Stimulated activated CD4-positive, alpha-beta T cell treated with anti-CD3 and anti-CD28 coated beads, Interleukin-2, amount 100 ng/mL, for 4 hours (primary cell): ENCODE data around the gene GAS7.

Source experiments
- DNase-seq: peaks from one replicate; pipeline ENCODE4 v3.0.0-alpha.2; 2020; ENCODE audit warnings: low read depth

GAS7 gene

GRCh38 chr17:10198509-10199249 is at the start of gene GAS7:
TSS of gene GAS7 (minus strand) at chr17:10198606.
- DNase-seq = no peak

- DNase-seq = no peak
Measured at GRCh38 chr17:10247810-10248209, 49.4 kb upstream of the GAS7 start.

GRCh38 chr17:10243883-10244844 is 45.8 kb upstream of the GAS7 start:
- DNase-seq = no peak

DNA sequence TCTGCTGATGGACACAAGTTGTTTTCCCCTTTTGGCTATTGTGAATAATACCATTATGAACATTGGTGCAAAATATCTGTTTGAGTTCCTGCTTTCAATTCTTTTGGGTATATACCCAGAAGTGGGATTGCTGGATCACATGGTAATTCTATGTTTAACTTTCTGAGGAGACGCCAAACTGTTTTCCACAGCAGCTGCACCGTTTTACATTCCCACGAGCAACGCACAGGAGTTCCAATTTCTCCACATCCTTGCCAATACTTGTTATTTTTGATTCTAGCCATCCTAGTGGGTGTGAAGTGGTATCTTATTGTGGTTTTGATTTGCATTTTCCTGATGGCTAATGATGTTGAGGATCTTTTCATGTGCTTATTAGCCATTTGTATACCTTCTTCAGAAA is 43.4 kb upstream of the GAS7 start:
- DNase-seq = no peak

DNA sequence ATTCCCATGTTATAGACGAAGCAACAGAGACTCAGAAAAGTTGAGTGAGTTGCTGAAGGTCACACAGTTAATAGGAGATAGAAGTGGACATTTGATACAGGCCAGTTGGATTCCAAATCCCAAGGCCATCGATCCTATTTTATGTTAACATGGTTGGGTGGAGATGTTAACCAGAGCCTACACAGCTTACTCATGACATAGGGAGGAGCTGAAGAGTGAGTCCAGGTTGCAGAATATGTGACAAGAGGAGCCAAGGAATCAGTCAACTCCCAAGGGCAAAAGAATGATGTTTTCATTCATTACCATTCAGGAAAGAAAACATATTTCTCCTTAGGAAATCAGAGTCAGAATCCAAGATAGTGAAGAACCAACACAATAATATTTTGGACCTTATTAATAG is 40.3 kb upstream of the GAS7 start:
- no peak for DNase-seq

DNA sequence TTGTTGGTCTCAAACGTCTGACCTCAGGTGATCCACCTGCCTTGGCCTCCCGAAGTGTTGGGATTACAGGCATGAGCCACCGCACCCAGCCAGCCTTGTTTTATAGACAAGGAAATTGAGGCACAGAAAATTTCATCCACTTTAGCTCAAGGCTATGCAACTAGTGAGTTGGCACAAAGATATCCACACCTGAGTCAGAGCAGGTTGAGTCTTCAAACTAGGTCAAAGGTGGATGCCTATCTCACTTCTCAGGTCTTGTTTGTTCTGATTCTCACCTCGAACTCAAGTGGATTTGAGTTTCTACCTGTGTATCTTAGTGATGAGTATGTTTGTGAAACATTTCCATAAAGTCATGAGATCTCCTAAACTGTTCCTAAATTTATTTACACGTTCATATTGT is 35.6 kb upstream of the GAS7 start:
- DNase-seq = no peak

DNA sequence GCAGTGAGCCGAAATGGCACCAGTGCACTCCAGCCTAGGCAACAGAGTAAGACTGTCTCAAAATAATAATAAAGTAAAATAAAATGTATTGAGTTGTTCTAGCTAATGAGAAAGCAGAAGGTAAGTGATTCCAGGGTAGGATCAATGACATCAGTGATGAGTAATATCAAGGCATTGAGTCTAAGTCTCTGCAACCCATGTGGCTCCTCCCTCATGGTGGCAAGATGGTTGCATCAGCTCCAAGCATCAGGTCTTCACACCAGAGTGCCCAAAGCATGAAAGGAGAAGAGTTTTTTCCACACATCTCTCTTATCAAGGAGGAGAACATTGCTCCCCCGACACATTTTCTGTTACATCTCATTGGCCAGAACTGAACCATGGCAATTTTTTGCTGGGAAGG is 34.8 kb upstream of the GAS7 start:
- DNase-seq = no peak

- no peak for DNase-seq
Measured at GRCh38 chr17:10229181-10229580, 30.8 kb upstream of the GAS7 start.

DNA sequence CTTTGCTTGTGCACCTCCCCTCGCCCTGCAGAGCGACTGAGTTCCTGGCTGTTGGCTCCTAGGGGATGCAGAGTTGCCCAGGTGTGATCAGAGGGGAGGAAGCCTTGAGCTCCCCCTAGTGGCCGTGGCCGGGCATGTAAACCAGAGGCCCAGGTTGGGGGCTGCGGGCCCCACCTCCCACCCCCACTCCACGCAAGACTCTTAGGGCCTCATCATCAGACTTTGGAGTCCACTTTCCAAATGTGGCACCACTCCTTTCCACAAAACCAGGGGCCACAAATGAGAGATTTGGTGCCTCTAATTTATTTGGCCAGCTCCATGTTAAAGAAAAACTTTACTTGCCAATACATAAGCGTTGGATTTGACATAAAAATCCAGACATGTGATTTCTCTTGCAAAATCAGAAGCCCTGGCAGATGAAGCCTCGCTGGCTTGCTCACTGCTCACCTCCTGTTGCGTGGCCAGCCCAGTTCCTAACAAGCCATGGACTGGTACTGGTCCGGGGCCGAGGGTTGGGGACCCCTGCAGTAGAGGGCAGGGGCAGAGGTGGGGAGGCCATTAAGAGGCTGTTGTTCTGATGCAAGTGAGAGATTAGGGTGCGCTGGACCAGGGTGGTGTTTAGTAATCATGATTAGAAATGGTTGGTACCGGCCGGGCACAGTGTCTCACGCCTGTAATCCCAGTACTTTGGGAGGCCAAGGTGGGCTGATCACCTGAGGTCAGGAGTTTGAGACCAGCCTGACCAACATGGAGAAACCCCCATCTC is 28.7 kb upstream of the GAS7 start:
- peak; percentile 5 for DNase-seq

DNA sequence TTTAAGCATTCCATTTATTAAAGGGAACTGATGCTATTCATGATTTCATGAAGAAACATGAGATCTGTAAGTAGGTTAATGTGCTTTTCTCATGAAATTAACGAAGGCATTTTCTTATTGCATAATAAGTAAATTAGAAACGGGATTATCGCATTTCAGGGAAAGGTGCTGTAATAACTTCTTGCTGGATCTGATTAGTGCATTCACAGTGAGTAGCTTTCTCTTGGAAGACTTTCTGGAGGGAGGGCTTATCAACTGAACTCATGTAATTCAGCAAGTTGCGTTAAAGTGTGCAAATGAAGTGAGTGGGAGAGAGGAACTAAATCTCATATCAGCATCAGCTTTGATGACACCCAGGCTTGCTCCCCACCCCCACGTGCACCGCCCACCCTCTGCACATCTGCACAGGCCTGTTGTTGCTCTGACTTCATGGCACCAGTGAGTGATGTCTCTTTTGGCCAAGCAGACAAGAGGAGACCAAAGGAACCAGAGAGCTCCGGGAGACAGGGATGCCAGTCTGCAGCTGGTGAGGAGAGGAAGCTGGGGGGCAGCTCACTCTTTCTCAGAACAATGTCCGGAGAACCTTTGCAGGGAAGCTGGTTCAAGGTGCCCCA is 26.3 kb upstream of the GAS7 start:
- no peak for DNase-seq

GRCh38 chr17:10219193-10219592 is 20.8 kb upstream of the GAS7 start:
- DNase-seq = no peak

DNA sequence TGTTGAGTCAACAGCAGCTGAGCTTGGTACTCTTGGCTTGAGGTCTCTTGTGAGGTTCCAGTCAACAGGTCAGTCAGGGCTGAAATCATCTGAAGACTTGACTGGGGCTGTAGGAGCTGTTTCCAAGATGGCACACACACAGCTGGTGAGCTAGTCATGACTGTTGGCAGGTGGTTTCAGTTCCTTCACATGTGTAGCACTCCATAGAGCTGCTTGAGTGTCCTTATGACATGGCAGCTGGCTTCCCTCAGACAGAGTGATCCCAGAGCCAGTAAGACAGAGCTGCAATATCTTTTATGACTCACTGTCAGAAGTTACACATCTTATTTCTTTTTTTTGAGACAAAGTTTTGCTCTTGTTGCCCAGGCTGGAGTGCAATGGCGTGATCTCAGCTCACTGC is 19.5 kb upstream of the GAS7 start:
- DNase-seq = no peak

- no peak for DNase-seq
Measured at GRCh38 chr17:10216213-10216938, 18.0 kb upstream of the GAS7 start.

DNA sequence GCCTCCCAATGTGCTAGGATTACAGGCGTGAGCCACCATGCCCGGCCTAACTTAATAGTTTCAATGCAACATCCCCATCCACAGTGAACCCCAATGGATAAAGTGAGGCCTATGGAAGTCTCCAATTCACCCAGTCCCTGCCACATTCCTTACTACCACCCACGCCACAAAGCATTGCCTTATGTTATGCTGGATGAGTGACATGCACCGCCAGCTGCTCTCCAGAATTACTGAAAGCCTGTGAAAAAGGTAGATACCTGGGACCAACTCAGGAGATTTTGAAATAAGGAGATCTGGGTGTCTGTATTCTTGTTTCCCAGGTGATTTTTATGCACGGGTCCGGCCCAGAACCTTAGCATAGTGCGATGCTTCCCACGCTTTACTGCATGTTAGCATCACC is 16.9 kb upstream of the GAS7 start:
- DNase-seq = no peak

DNA sequence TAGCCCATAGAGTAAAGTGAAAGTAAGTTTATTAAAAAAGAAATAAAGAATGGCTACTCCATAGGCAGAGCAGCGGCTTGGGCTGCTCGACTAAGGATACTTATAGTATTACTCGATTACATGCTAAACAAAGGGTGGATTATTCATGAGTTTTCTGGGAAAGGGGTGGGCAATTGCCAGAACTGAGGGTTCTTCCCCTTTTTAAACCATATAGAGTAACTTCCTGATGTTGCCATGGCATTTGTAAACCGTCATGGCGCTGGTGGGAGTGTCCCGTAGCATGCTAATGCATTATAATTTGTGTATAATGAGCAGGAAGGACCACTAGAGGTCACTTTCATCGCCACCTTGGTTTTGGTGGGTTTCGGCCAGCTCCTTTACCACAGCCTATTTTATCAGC is 13.3 kb upstream of the GAS7 start:
- no peak for DNase-seq

DNA sequence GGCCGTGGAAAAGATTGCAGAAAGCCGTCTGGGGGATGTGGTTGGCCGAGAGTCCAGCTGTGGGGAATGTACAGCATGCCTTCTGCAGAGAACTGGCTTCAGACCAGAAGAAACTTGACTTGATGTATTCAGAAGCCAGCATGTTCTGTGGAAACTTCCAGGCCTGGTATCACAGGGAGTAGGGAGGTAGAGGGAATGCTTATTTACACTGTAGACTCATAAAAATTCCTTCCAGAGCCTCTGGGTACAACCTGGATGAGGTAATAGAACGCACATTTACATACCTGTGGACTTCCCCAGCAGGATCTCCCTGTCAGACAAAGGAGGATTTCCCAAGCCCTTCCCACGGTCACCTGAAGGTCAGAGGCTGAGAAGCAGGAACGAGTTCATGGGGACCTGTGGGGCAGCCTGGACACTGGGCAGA is 11.8 kb upstream of the GAS7 start:
- no peak for DNase-seq

GRCh38 chr17:10208604-10209193 is 10.3 kb upstream of the GAS7 start:
- DNase-seq = no peak

GRCh38 chr17:10207153-10207552 is 8.7 kb upstream of the GAS7 start:
- DNase-seq = no peak

DNA sequence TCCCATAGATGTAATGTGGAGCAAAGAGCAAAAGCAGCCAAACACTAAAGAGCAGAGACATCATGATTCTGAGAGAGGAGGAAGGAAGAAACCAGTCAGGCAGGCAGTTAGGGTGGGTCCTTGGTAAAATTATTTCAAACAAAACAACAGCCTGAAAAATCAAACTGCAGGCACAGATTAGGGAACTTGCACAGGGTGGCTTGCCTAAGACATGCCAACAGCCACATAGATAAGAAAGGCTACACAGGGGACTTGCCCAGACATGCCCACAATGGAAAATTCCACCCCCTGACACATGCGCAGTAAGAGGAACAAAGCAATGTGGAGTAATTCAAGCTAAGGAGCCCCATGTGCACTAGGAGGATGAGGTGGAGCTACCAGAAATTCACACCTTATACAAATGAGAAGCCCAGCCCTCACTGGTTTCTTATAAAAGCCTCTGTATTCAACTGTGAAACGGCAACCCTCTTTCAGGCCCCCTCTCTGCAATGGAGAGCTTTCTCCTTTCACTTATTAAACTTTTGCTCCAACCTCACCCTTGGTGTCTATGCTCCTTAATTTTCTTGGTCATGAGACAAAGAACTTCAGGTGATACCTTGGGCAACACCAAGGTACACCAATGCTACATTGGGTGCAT is 7.3 kb upstream of the GAS7 start:
- no peak for DNase-seq

GRCh38 chr17:10201680-10202079 is 3.3 kb upstream of the GAS7 start:
- no peak for DNase-seq

DNA sequence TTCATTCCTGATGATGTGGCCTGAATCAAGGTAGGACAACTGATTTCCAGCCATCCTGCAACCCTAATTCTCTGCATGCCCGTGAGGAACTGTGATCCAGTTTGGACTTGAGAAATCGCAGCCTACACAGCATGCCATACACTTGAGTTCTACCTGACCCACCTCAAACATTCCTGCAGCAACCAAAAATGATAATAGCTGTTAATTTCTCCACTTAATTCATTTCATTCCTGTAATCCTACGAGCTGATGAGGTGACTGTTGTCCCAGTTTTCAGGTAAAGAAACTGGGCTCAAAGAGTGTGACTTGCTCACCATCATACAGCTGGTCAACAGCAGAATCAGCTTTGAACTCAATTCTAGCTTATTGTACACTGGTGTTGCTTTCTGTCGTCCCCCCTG is 2.2 kb upstream of the GAS7 start:
- no peak for DNase-seq
